GM19351 (cell line): Measurements from ENCODE around the gene A4GNT.
"Not testable (repeated sequence)": the region's sequence is repeated elsewhere in the genome, so short reads cannot be mapped to it uniquely, and the experiment has no call there.

ENCODE experiments used
- ATAC-seq: cut with Tn5 transposase; IDR thresholded peaks from one replicate; pipeline ENCODE4 v1.9.1; 2021; ENCODE audit warnings: mild to moderate bottlenecking, moderate library complexity; ENCODE audit not compliant: unreplicated experiment

The A4GNT gene

DNA sequence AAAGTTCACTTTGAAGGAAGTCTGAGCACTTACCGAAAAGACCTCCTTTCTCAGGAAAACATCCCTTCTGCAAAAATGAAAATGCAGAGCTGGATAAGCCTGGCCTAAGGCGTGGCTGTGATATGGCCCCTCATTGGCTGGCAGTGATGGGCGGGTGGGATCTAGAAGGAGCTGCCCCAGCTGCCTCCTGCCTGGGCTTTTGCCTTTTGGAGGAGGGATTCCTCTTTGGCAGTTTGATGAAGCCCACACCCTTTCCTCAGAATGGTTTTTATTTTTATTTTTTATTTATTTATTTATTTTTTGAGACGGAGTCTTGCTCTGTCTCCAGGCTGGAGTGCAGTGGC lies 12.8 kb downstream of the A4GNT start:
- no peak for ATAC-seq

DNA sequence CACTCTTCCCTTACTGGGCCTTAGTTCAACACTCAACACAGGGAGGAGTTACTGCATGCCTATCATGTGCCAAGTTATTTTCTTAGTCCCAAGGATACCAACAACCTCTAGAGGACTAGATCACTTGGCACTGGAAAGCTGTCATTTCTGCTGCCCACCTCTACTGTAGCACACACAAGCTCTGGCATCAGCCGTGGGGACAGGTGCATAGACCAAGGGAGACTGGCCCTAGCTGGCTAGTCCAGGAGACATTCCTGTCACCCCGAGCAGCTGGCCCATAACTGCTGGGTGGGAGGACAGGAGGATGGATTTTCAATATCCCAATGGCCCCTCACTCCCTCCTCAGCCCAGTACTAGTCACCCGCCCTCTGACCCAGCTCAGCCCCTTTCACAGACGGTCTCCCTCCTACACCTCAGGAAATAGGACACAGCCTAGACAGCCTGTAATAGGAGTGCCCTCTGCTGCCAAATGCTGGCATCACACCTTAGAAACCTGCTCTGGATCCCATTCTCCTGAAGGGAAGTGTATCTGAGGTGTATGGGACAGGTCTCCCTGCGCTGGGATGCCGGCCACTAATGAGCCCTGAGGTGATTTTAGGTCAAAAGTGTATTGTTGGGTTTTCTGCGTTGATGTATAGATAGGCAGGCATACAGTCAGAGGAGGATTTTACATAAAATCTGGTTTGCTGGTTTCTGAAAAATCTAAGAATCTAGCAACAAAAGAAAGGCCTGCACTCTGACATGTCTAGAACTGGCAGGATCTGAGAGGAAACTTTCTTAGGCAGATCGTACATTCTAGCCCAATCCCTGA lies 13.4 kb downstream of the A4GNT start:
- ATAC-seq = peak; percentile 76

GRCh38 chr3:138114988-138115971 lies 16.9 kb downstream of the A4GNT start, which contains the start of gene DZIP1L:
DZIP1L (minus strand) TSS chr3:138115608; CDS start chr3:138103971, 11,637 bp downstream.
- ATAC-seq = peak; percentile 85

DNA sequence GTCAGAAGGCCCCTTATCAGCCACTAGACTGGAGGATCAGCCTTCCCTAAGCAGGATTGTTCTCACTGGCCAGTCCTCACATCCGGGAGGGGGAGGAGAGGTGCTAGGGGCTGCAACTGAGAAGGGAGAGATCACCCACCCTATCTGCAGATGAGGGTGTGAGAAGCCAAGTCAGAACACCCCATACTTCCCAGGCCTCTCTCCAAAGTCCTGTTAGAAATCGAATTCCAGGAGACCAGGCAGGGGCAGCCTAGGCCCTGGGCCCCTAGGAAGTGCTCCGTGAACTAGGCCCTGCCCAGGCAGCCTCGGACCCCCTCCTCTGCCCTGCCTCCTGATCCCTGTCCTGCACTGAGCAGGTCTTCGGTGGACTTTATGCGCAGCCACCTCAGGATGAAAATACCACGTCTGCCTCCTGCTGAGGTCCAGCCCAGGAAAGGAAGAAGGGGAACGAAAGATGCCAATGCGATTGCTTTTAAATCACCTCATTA lies 17.7 kb downstream of the A4GNT start:
- no peak for ATAC-seq

DNA sequence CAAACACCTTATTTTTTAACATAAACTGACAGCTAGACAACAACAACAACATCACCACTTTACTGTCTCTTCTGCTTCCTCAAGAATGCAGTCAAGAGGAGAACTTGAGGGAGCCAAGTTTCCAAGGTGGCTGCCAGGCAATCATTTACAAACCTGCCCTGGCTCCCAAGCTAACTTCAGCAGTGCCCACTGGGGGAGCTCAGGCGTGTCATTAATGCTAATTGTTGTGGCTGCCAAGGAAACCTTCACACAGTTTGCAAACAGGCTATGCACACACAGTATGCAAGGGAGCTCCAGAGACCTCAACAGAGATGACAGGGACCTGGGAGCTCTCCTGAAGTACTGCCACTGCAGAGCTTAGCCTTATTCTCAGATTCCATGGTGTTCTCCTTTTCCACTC lies 18.9 kb downstream of the A4GNT start:
- ATAC-seq = no peak

DNA sequence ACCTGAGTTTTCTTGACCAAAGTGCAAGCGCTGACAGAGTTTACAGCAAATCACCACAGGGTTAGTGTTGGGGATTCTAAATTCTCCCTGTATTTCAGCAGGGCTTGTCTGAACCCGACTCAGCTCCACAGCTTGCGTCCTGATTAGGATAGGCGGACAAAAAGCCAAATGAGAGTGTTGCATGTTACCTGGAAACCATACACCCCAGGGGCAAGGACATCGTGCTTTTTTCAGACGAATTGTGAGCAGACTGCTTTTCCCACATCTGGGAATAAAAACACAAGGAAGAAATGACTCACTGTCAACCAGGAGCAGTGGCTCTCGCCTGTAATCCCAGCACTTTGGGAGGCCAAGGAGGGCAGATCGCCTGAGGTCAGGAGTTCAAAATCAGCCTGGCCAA lies 19.8 kb downstream of the A4GNT start:
- ATAC-seq = no peak

DNA sequence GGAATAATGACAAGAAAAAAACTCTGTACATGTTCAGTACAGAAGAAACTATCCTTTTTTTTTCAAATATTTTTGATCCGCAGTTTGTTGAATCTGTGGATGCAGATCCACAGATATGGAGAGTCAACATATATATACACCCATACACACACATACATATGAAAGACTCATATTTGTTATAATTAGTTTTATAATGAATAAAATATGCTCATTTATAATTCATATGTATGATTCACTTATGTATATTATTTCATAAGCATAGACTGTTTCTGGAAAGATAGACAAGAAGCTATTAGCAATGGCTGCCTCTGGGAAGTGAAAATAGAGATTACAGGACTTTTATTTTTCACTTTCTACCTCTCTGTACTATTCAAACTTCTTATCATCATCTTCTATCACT lies 26.6 kb downstream of the A4GNT start:
- no peak for ATAC-seq

GRCh38 chr3:138103466-138103865 lies 28.7 kb downstream of the A4GNT start:
- ATAC-seq = no peak

GRCh38 chr3:138101351-138101940 lies 30.7 kb downstream of the A4GNT start:
- not testable (repeated sequence) for ATAC-seq

DNA sequence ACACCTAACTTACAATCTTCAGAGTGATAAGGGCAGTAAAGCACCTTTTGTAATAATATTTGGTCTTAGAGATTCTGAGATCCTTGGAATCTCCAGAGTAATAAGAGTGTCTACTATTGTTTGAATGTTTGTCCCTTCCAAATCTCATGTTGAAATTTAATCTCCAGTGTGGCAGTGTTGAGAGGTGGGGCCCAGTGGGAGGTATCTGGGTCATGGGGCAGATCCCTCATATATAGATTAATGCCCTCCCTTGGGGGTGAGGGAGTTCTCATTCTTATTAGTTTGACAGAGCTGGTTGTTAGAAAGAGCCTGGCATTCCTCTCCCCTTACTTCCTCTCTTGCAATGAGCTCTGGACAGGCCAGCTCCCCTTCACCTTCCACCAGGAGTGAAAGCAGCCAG lies 32.8 kb downstream of the A4GNT start:
- ATAC-seq = no peak

DNA sequence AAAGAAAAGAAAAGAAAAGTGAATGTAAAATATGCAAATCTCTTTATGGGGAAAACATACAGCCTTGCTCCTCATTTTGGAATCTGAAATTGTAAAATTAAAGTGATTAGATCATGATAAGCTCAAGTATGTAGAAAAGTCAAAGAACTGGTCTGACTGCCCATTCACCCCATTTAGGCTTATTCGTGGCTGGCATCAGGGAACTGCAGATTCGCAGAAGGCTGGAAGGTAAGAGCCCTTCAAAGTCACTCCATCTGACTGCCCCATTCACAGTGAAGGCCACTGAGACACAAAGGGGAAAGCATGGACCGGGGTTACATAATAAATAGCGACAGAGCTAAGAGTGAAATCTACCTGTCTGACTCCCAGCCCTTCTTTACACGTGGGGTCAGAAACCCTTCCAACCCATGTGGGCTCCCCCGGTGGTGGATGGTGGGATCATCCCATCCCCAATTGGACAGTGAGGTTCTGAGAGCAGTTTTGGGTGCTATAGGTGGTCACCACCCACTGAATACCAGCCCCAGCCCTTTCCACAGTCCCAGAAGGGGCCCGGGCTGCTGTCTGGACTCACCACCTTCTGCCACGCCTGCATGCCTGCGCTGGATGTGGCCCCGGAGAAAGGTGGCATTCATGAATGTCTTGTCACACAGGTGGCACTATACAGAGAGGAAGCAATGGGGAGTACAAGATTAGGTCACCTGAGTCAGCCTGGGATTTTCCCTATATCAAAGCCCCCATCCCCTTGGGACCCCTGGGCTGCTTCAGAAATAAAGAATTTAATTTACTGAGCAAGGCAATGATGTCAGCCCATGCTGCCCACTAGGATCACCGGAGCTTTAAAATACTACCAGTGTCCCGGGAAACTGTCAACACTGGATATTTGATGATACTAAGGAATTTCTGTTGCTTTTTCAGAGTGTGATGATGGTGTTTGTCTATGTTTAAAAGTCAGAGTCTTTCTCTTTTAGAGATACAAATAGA lies 34.7 kb downstream of the A4GNT start:
- ATAC-seq = peak; percentile 83

GRCh38 chr3:138093721-138094120 lies 38.5 kb downstream of the A4GNT start:
- ATAC-seq = no peak

GRCh38 chr3:138092023-138092422 lies 40.2 kb downstream of the A4GNT start:
- no peak for ATAC-seq

- no peak for ATAC-seq
Measured at GRCh38 chr3:138089091-138089490, 43.1 kb downstream of the A4GNT start.

GRCh38 chr3:138085745-138086144 lies 46.4 kb downstream of the A4GNT start:
- not testable (repeated sequence) for ATAC-seq

GRCh38 chr3:138084196-138084595 lies 48.0 kb downstream of the A4GNT start:
- no peak for ATAC-seq

DNA sequence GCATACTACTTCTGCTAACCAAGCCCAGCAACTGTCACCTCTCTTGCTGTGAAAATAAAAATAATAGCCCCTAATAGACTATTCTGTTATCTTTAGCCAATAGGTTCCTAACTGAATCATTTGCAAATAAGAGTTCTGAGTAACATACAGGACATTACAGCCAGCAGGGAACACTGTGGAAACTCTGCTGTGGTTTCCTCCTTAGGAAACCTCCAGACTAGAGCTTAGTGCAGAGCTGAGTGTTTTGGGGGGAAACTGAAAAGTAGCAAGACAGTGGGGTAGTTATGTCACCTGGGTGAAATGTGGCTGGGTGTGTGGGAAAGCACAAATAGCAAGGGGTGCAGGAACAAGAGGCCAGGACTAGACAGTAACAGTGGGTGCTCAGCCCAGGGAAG lies 49.2 kb downstream of the A4GNT start:
- ATAC-seq = peak; percentile 15

DNA sequence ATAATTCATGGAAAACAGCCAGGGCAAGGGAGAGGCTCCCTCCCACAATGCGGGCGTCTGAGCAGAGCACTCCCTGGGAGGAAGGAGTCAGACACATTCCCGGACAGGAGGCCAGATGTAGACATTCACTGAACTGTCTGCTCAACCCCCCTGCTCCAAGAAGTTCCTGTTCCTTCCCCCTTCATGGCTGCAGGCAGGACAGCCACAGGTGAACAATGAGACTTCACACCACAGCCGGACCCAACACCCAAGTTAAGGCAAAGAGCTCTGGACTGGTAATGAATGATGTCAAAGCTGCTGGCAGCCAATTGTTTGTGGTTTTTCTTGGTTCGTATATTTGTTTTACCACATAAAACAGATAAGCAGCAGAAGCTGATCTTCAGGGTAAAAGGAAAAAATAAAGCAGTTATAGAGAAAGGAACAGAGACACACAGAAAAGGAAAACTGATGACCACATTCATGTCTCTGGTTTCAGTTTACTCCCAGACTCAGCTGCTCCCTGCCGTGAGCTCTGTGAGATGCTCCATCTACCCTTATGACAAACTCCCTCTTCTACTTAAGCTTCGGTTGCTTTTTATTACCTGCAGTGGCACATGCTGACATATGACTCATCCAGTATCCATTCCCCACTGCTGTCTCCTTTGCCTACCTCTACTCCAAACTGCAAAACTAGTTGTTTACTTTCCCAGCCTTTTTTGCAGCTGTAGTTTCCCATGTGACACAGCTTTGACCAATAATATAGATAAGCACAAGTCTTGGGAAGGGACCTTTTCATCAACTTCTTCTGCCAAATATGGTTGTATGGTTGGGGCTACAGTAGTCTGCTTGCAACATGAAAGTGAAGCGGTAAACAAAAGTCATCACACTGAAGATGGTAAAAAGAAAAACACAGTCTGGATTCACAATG lies 49.9 kb downstream of the A4GNT start:
- ATAC-seq = peak; percentile 51
